ENCODE results near the gene COBL.
A peak's percentile ranks its signal among the peaks of the same experiment; 100 is the strongest.

GRCh38 chr7:51068401-51068800 lies 248.2 kb downstream of the COBL start:
- TF ChIP-seq, protein P1, sequence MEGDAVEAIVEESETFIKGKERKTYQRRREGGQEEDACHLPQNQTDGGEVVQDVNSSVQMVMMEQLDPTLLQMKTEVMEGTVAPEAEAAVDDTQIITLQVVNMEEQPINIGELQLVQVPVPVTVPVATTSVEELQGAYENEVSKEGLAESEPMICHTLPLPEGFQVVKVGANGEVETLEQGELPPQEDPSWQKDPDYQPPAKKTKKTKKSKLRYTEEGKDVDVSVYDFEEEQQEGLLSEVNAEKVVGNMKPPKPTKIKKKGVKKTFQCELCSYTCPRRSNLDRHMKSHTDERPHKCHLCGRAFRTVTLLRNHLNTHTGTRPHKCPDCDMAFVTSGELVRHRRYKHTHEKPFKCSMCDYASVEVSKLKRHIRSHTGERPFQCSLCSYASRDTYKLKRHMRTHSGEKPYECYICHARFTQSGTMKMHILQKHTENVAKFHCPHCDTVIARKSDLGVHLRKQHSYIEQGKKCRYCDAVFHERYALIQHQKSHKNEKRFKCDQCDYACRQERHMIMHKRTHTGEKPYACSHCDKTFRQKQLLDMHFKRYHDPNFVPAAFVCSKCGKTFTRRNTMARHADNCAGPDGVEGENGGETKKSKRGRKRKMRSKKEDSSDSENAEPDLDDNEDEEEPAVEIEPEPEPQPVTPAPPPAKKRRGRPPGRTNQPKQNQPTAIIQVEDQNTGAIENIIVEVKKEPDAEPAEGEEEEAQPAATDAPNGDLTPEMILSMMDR (conservative IDR thresholded peaks at IDR 0.05; ENCODE audit: low read depth, low read length): no peak
- TF ChIP-seq FOS (IDR thresholded peaks at IDR 0.05; ENCODE audit: low read depth, low read length) (no peak), POLR2A (IDR thresholded peaks at IDR 0.05; ENCODE audit: low read depth, low read length) (no peak), MAFK (IDR thresholded peaks at IDR 0.05; ENCODE audit: low read depth, low read length) (peak; percentile 39; the same call in 1 of the 2 replicates), CHD1 (IDR thresholded peaks at IDR 0.05; ENCODE audit: low read depth, low read length) (no peak), SMC3 (IDR thresholded peaks at IDR 0.05; ENCODE audit: low read depth, low read length) (no peak), RAD21 (IDR thresholded peaks at IDR 0.05; ENCODE audit: low read length) (no peak), RCOR1 (IDR thresholded peaks at IDR 0.05; ENCODE audit: insufficient replicate concordance, low read length) (no peak)
- TF ChIP-seq, protein P2, sequence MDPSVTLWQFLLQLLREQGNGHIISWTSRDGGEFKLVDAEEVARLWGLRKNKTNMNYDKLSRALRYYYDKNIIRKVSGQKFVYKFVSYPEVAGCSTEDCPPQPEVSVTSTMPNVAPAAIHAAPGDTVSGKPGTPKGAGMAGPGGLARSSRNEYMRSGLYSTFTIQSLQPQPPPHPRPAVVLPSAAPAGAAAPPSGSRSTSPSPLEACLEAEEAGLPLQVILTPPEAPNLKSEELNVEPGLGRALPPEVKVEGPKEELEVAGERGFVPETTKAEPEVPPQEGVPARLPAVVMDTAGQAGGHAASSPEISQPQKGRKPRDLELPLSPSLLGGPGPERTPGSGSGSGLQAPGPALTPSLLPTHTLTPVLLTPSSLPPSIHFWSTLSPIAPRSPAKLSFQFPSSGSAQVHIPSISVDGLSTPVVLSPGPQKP (IDR thresholded peaks at IDR 0.05; ENCODE audit: borderline replicate concordance, low read depth, low read length): no peak
- TF ChIP-seq, protein P3, sequence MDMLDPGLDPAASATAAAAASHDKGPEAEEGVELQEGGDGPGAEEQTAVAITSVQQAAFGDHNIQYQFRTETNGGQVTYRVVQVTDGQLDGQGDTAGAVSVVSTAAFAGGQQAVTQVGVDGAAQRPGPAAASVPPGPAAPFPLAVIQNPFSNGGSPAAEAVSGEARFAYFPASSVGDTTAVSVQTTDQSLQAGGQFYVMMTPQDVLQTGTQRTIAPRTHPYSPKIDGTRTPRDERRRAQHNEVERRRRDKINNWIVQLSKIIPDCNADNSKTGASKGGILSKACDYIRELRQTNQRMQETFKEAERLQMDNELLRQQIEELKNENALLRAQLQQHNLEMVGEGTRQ (IDR thresholded peaks at IDR 0.05; ENCODE audit: low read depth, low read length): no peak

Data from IMR-90 (cell line).